NCI-H1694 treated with DMSO at 0.1 percent for 48 hours (cell line): Measurements from ENCODE around the gene GLI2.

Experiments used
- DNase-seq: peaks from one replicate; lab custom pipeline; 2025; lab: John Stamatoyannopoulos, UW

The GLI2 gene

GRCh38 chr2:120770641-120771040 lies 35.0 kb downstream of the GLI2 start:
- DNase-seq = no peak

DNA sequence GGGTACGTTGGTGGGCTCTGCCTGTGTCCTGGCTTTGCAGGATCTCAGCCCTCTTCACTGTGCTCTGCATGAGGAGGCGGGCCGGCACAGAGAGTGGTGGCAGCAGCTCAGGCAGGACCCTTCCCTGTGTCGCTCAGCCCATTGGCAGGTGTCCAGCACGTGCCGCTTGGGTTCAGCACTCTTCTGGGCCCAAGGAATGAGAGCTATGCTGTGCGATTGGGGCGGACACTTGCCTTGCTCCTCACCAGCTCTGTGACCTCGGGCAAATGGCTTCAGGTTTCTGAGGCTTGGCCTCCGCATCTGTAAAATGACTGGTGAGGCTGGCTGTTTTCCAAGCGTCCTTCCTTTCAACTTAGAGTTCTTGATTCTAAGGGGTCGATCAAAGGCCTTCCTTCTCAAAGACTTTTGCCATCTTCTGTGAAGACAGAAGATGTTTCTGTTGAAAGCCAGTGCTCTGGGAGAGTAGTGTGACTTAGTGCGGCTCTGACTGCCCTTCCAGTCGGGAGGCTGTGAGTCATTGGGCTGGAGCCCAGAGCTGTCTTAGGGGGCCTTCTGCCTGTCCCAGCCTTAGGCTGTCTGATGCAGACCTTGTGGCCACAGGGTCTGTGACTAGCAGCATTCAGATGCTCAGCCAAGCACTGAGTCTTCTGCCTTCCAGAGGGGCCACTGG lies 35.6 kb downstream of the GLI2 start:
- no peak for DNase-seq

DNA sequence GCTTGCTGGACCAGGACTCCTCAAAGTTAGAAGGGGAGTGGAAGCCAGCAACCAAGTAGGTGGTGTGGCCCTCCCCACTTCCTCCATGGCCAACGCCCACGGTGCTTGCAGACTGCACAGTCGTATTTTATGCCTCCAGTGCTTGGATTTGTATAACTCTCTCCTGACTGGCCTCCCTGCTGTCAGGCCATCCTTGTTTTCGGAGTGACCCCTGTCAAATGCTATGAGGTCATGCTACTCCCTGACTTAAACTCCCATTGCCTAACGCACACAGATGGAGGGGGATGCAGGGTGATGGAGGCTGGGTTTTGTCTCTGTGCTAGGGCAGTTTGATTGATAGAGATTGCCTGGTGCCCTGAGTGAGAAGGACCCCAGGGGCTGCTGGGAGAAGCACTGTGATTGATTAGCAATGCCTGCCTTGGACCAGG lies 36.1 kb downstream of the GLI2 start:
- no peak for DNase-seq

DNA sequence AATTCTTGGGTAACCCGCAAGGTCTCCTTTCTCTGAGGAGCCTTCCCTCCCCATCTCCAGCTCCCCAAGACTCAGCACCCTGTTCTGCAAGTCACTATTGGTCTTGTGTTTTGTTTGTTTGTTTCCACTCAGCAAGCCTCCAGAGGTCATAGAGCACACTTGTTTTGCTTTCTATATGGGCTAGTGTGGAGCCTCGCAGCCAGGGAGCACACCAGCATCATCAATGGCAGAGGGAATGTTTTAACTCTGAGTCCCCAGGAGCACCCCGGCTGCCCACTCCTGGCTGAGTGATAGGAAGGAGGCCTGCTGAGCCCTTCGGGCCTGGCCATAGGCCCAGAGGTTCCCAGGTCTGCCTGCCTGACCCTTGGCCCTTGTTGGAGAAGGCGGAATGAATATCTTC lies 36.6 kb downstream of the GLI2 start:
- no peak for DNase-seq

GRCh38 chr2:120773186-120773800 lies 37.6 kb downstream of the GLI2 start:
- DNase-seq = no peak

GRCh38 chr2:120774557-120775160 lies 39.0 kb downstream of the GLI2 start:
- no peak for DNase-seq

DNA sequence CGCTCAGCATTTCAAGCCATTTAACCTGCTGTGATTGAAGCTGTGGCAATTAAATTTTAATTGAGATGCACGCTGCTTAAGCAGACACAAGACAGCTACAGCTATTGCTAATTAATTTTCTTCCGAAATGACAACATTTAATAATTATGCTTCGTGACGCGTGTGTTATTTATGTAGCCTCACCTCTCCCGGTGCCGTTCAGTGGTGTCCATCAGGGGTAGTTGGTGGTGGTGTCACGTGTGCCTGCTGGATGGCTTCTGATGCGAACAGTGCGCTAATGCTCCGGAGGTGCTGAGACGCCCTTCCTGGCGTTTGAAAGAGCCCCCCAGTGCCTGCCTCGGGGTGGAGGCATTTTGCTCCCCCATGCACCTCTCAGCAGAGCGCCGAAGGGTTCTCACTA lies 39.5 kb downstream of the GLI2 start:
- DNase-seq = no peak

DNA sequence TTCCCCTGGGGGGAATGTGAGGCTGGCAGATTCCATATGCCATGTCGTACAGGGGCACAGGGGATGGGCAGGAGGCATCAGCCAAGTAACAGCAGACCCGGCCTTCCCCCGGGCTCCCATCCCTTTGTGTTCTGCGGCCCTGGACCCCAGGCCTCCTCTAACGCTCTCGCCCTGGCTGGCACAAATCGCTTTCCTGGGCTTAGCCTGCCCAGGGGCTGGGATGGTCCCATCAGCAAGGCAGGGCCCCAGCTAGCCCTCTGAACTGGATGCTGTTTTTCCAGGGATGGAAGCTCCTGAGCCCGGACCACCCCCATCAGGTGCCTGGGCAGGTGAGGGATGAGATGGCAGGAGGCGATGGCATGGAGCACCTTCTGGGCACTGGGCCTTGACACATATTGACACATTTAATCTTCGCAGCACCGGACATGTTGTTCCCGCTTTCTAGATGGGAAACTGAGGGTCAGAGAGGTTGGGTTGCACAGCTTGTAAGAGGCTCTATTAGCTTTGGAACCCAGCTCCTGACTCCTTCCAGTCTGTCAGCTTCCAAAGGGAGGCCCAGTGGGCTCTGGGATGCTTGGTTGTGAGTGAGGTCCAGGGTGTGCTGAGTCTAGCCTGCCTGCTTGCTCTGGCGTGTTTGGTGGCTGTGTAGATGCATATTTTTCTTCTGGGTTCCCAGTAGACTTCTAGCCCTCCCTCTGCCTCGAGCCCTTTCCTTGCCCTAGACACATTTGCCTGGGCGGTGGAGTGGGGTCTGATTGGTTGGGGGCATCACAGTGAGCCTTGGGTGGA lies 40.3 kb downstream of the GLI2 start:
- no peak for DNase-seq

- no peak for DNase-seq
These were observed 41.0 kb downstream of the GLI2 start for GRCh38 chr2:120776649-120777048.

GRCh38 chr2:120777170-120777751 lies 41.6 kb downstream of the GLI2 start:
- DNase-seq = no peak

- DNase-seq = no peak
These were observed 42.1 kb downstream of the GLI2 start for GRCh38 chr2:120777787-120778186.

- DNase-seq = no peak
These were observed 42.6 kb downstream of the GLI2 start for GRCh38 chr2:120778244-120778643.

DNA sequence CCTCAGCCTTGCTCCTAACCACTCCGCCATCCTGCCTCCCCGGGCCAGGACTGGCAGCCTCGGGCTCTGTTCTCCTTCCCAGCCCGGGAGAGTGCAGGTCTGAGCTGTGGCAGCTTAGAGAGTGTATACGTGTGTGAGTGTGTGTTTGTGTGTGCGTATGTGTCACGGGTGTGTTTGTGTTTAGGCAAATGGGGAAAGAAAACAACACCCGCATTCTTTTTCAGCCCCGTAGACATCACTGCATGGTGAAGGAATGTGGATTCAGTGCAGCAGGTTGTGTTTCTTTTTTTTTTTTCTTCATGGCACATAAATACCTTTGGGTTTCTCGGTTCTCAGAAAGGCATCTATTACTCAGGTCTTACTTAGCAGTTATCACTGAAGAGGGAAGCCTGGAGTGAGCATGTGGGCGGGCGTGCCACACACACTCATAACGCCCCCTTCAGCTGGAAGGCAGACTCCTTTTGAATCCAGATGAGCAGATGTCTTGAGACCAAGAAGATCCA lies 44.2 kb downstream of the GLI2 start:
- no peak for DNase-seq

GRCh38 chr2:120780402-120780801 lies 44.7 kb downstream of the GLI2 start:
- DNase-seq = no peak

GRCh38 chr2:120783371-120783791 lies 47.7 kb downstream of the GLI2 start:
- DNase-seq = no peak

DNA sequence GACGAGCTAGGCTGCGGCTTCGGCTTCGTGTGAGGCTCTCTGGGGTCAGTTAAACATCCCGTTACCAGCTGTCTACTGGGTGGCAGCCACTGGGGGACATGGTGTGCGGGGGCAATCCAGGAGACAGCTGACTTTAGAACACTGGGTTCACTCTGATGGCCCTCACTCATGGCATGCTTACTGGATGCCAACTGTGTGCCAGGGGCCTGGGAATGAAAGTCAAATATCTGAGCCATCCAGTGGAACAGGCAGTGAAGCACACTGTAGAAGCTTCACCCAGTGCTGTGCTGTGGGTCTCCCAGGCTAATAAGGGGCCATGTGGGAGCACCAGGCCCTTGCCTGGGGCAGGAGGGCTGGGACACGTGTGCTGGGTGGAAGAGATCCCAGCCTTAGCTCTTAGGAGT lies 48.3 kb downstream of the GLI2 start:
- no peak for DNase-seq
